VCaP (cell line): ENCODE measurements around the gene RBCK1.

Experiments used
- H3K27ac ChIP-seq: fragments of 450-650 bp; 2 replicates; pipeline ENCODE4 v1.5.1; 2017
- TF ChIP-seq, protein P1 (sequence below): fragments of 450-650 bp; conservative IDR thresholded peaks from 2 replicates; pipeline ENCODE4 v1.5.1; 2017; ENCODE audit warnings: mild to moderate bottlenecking, moderate library complexity

The RBCK1 gene

DNA sequence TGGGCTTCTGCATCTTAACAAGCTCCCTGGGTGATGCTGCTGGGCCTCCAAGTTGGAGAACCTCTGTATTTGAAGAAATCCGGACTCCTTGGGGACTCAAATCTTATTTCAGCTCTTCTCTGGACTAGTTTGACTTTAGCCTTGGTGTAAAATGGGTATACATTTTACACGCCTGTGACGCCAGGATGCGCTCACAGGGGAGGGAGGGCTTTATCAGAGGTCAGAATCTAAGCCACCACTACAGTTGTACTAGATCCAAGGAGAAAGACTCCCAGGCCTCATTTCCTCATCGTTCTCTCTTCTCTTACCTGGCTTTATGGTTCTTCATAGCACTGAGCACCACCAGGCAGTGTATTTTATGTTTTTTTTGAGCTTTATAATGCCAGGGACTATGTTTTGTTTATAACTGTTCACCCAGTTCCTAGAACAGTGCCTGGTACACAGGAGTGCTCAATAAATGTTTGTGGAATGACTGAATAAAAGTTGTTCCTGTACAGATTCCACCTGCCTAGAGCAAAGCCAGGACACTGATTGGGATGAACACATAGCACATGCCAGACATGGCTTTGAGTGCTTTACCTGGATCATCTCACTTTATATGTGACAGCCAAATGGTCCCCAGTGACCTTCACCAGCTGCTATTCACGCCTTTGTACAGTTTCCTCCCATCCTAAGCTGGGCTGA, 5.1 kb upstream of the RBCK1 start:
- TF ChIP-seq, protein P1, sequence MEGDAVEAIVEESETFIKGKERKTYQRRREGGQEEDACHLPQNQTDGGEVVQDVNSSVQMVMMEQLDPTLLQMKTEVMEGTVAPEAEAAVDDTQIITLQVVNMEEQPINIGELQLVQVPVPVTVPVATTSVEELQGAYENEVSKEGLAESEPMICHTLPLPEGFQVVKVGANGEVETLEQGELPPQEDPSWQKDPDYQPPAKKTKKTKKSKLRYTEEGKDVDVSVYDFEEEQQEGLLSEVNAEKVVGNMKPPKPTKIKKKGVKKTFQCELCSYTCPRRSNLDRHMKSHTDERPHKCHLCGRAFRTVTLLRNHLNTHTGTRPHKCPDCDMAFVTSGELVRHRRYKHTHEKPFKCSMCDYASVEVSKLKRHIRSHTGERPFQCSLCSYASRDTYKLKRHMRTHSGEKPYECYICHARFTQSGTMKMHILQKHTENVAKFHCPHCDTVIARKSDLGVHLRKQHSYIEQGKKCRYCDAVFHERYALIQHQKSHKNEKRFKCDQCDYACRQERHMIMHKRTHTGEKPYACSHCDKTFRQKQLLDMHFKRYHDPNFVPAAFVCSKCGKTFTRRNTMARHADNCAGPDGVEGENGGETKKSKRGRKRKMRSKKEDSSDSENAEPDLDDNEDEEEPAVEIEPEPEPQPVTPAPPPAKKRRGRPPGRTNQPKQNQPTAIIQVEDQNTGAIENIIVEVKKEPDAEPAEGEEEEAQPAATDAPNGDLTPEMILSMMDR, result no peak
- no peak overlapping the region for H3K27ac ChIP-seq

DNA sequence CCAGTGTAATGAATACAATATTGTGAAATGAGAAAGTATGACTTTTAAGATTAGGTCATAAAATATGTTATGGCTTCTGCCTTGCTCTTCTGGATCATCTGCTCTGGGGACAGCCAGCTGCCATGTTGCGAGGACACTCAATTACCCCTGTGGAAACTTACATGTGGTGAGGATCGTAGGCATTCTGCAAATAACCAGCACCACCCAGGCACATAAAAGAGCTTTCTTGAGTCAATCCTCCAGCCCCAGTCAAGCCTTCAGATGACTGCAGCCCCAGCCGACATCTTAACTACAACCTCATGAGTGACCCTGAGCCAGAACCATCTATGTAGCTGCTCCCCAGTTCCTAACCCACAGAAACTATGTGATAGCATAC, 4.5 kb upstream of the RBCK1 start:
- H3K27ac ChIP-seq, result no peak overlapping the region
- TF ChIP-seq, protein P1, result no peak

DNA sequence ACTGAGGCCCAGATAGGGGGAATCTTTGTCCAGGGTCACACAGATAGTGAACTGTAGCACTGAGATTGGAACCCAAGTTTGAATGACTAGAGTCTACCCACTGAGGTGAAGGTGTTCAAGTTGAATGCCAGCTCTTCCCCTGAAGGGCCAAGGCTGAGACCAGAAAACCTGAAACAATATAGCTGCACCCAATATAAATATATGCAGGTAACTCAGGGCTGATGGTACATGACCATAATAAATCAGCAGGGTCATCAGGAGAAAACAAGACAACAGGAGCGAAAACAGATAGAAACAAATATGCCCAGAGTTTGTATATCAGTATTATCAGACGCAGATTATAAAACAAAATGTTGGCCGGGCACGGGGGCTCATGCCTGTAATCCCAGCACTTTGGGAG, 4.0 kb upstream of the RBCK1 start:
- TF ChIP-seq, protein P1, result no peak
- H3K27ac ChIP-seq, result peak overlapping the region; percentile 5; the same call in 1 of the 2 replicates

DNA sequence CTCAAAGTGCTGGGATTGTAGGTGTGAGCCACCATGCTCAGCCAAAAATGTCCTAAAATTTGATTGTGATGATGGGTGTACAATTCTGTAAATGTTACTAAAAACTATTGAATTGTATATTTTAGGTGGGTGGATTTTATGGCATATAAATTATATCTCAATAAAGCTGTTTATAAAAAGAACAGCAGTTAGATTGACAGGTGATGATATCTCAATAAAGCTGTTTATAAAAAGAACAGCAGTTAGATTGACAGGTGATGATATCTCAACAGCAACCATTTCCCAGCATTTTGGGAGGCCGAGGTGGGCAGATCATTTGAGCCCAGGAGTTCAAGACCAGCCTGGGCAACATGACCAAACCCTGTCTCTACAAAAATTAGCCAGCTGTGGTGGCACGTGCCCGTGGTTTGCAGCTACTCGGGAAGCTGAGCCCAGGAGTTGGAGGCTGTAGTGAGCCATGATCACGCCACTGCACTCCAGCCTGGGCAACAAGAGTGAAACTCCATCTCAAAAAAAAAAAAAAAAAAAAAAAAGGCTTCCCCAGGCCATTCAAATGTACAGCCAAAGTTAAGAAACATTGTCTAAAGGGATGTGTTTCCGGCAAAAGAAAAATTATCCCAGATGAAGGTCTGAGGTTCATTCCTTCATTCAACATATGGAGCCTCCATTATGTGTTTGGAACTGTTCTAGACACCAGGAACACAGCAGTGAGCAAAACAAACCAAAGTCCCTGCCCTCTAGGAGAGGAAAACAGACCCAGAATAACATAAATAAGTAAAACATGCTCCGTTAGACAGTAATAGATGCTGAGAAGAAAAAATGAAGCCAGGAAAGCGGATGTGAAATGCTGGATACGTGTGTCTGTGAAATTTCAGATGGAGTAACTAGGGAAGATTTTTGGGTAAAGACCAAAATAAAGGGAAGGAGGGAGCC, 1.6 kb upstream of the RBCK1 start:
- H3K27ac ChIP-seq, result peak overlapping the region; percentile 97
- TF ChIP-seq, protein P1, result no peak

DNA sequence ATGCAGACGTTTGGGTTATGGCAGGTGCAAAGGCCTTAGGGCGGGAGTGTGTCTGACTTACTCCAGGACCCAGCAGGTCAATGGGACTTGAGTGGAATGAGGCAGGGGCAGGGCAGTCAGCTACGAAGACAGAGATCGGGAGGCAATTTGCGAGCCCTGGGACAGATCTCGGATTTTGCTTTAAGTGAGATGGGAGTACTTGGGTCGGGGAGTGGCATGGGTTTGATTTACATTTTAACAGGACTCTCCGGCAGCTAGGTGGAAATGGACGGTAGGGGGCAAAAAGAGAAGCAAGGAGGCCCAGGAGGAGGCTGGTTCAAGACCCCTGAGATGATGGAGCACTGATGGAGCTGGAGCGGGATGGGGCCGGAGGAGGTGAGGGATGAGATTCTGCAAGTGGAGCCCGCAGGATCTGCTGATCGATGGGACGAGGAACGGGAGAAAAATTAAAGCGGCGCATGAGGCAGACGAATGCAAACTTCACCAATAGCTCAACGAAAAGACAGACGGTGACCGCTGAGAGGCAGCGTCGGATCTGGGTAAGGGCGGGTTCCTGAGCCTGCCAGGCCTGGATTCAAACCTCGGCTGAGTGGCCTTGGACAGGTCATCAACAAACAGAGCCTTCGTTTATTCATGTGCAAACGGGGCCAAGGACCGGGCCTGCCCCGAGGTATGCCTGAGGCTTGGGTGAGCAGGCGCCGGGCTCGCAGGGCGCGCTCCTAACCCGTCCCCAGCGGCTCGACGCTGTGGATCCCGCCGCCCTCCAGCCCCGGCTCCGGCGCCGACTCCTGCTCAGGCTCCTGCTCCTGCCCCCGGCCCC, 756 bp upstream of the RBCK1 start:
- TF ChIP-seq, protein P1, result peak; percentile 38
- peak overlapping the region; percentile 97 for H3K27ac ChIP-seq

DNA sequence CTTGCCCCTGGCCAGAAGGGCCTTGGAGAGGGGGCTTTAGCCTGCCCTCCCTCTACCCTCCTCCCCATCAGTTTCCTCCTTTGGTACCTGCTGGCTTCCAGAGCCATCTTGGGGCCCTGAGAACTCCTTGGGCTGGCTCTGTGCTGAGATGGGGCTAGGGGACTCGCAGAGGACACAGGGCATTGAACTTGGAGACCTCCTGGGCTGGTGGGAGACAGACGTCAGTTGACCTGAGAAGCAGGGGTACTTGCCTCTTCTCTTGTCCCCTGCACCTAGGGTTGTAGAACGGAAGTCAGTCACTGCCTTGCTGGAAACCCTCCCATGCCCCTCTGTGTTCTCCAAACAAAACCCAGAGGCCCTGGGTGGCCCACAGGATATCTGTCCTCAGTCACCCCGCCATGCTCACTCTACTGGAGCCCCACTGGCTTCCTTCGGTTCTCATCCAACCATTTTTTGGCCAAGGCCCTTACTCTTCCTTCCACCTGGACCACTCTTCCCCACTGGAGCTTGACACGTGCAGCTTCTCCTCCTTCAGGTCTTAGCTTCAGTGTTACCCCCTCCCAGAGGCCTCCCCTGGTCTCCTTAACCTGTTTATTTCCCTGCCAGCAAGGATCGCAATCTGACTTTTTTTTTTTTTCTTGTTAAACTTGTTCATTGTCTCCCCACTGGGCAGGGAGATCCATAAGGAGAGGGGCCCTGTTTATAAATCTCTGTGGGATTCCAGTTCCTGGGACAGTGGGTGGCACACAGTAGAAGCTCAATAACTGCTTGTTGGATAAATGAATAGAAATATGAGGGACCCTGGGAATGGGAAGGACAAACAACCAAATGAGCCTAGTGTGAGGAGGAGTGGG, 971 bp downstream of the RBCK1 start:
- peak overlapping the region; percentile 97 for H3K27ac ChIP-seq
- TF ChIP-seq, protein P1, result no peak
